ENCODE data around the gene CHST13.

CHST13 gene

DNA sequence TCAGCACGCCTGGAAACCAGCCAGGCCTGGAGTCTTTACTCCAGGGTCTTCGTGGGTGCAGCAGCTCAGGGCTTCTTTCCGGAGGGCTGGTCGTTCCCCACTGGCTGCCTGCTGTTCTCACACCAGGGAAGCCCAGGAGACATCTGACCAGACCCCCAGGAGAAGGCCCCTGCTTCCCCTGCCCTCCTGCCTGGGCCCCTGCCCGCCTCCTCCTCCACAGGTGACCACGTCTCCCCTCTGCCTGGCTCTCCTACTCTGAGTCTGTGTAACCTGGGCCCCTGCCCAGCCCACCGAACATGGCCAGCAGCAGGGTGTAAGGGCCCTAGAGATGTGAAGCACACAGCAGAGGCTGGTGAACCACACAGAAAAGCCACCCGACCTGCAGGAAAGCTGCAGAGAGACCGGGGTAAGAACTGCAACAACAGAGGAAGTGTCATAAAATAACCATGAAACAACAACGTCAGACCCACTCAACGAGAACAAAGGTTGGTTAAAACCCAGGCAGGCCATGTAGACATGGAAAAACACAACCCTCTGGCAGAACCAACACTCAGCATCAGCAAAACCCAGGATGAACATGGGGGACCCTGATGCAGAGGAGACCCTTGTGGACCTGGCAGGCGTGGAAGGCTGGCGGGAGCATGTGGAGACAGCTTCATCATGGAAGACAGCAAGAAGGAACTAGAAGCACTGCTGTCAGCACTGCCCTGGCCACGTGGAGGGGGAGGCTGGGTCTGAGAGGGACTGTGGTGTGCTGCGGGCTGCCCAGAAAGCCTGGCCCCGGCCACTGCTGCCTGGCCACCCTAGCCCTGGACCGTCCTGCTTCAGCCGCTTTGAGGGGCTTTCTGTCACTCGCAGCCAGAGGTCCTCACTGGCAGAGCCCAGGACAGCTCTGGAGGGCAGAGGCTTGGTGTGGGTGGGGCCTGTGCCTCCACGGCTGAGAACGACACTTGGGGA, 26.8 kb upstream of the CHST13 start:
- ChIA-PET CTCF (no interaction called here), POLR2A (interaction anchor here (1.1 kb wide), 1 partner anchor 21 kb away, joined by 3 read pairs; the partner anchor contains the start of gene ZXDC)
- DNase-seq (ENCODE audit: extremely low spot score) = no peak
- TF ChIP-seq LEF1 (IDR thresholded peaks at IDR 0.05; ENCODE audit: borderline replicate concordance) = no peak
- no peak for TF ChIP-seq FOXK2 (IDR thresholded peaks at IDR 0.05)
- TF ChIP-seq BHLHE40 (IDR thresholded peaks at IDR 0.05; ENCODE audit: borderline replicate concordance) = no peak
- no peak for TF ChIP-seq CTBP1 (IDR thresholded peaks at IDR 0.05; ENCODE audit: borderline replicate concordance)
- no peak for TF ChIP-seq TARDBP (IDR thresholded peaks at IDR 0.05)
- no peak for TF ChIP-seq PKNOX1 (IDR thresholded peaks at IDR 0.05)
- TF ChIP-seq SP1 (IDR thresholded peaks at IDR 0.05) = no peak
- no peak for TF ChIP-seq L3MBTL2 (conservative IDR thresholded peaks at IDR 0.05)
- TF ChIP-seq ELF4 (IDR thresholded peaks at IDR 0.05) = no peak

DNA sequence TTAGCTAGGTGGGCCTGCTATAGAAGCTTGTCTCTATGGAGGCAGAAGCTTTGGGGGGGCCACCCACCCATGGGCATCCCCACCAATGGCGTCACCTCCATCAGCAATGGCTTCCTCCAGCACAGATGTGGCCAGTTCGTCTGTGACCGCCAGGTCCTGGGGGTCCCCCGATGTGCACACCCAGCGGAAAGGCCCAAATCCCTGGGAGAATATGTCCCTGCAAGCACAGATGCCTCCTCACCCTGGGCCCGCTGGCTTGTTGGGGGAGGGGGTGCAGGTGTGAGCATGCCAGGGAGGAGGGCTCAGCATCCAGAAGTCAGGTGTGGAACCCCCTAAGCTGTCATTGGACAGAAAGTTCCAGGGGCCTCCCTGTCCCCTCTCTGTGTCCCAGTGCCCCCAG, 26.0 kb upstream of the CHST13 start:
- no peak for TF ChIP-seq TARDBP (IDR thresholded peaks at IDR 0.05)
- TF ChIP-seq FOXK2 (IDR thresholded peaks at IDR 0.05) = no peak
- TF ChIP-seq FOXA1 (IDR thresholded peaks at IDR 0.05) = no peak
- no peak for TF ChIP-seq NFRKB (IDR thresholded peaks at IDR 0.05)
- TF ChIP-seq HDGF (IDR thresholded peaks at IDR 0.05; ENCODE audit: borderline replicate concordance) = no peak
- no peak for TF ChIP-seq PKNOX1 (IDR thresholded peaks at IDR 0.05)
- no peak for TF ChIP-seq ZNF384 (IDR thresholded peaks at IDR 0.05)
- TF ChIP-seq BHLHE40 (IDR thresholded peaks at IDR 0.05; ENCODE audit: borderline replicate concordance) = no peak
- TF ChIP-seq ARNT (IDR thresholded peaks at IDR 0.05) = no peak
- TF ChIP-seq L3MBTL2 (conservative IDR thresholded peaks at IDR 0.05) = no peak
- no peak for TF ChIP-seq SP1 (IDR thresholded peaks at IDR 0.05)
- no peak for TF ChIP-seq CTBP1 (IDR thresholded peaks at IDR 0.05; ENCODE audit: borderline replicate concordance)
- no peak for TF ChIP-seq LEF1 (IDR thresholded peaks at IDR 0.05; ENCODE audit: borderline replicate concordance)
- no peak for TF ChIP-seq ELF4 (IDR thresholded peaks at IDR 0.05)
- no peak for TF ChIP-seq FOXM1 (IDR thresholded peaks at IDR 0.05; ENCODE audit: borderline replicate concordance)
- ChIA-PET CTCF (interaction anchor here (0.6 kb wide), 1 partner anchor 375 kb away, joined by 3 read pairs; no protein-coding TSS in a partner anchor), POLR2A (no interaction called here)
- no peak for DNase-seq (ENCODE audit: extremely low spot score)

DNA sequence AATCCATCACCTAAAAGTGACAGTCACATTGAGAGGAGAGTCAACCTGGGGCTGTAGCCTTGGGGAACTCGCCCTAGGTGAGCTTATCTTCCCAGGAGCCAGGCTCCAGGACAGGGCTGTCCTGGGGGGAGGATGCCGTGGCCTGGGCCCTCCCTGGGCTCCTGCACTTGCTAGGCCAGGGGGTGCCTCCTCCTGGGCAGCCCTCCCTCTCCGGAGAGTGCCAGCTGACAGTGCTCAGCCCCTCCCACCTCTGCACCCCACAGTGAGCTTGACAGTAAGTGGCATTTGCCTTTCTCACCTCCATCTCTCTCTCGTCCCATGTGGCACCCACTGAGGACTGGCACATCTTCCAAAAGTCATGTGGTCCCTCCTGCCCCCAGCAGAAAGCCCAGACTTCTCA, 25.5 kb upstream of the CHST13 start:
- POLR2A ChIA-PET = no interaction called here
- TF ChIP-seq HDGF (IDR thresholded peaks at IDR 0.05; ENCODE audit: borderline replicate concordance) (no peak), ARNT (IDR thresholded peaks at IDR 0.05) (no peak), BHLHE40 (IDR thresholded peaks at IDR 0.05; ENCODE audit: borderline replicate concordance) (no peak), FOXK2 (IDR thresholded peaks at IDR 0.05) (no peak), FOXM1 (IDR thresholded peaks at IDR 0.05; ENCODE audit: borderline replicate concordance) (no peak)
- CTCF ChIA-PET = interaction anchor here (0.6 kb wide), 1 partner anchor 375 kb away, joined by 3 read pairs; no protein-coding TSS in a partner anchor
- DNase-seq (ENCODE audit: extremely low spot score) = no peak

DNA sequence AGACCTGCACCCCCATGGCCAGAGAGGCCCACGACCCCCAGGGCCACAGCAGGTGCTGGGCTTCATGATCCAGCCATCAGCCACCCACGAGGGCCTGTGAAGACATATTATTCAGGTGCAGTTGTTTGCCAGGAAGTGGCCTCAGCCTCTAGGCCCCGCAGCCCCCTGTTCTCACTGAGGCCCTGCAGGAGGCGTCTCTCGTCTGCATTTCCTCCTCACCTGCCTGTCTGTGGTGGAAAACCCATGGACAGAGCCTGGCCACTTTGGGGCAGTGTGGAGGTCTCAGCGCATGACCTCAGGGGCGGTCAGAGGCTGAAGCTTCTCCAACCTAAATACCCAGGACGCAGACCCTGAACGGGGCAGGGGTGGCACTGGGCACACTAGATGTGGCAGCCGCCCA, 25.0 kb upstream of the CHST13 start:
- no peak for DNase-seq (ENCODE audit: extremely low spot score)
- POLR2A ChIA-PET = no interaction called here

DNA sequence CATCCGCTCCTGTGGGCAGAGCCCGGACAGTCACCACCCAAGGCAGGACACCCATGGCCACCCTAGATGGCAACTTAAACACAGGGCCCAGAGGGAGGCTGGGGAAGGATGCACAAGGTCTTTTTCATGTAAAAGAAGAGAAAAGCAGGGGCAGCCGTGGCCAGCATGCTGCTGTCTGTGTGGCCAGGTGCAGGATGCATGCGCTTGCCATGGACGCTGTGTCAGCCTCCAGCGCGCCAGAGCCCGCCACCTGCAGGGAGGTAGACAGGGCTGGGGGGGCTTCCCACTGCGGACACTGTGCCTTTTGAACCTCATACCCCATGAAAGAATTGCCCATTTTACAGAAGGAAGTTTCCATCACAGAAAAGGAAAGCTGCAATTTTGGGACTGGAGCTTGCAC, 24.6 kb upstream of the CHST13 start:
- ChIA-PET CTCF (no interaction called here), POLR2A (no interaction called here)
- DNase-seq (ENCODE audit: extremely low spot score) = no peak
- no peak for TF ChIP-seq BHLHE40 (IDR thresholded peaks at IDR 0.05; ENCODE audit: borderline replicate concordance)
- no peak for TF ChIP-seq PKNOX1 (IDR thresholded peaks at IDR 0.05)
- TF ChIP-seq HDGF (IDR thresholded peaks at IDR 0.05; ENCODE audit: borderline replicate concordance) = no peak
- no peak for TF ChIP-seq SUZ12 (IDR thresholded peaks at IDR 0.05)
- TF ChIP-seq SP1 (IDR thresholded peaks at IDR 0.05) = no peak
- TF ChIP-seq L3MBTL2 (conservative IDR thresholded peaks at IDR 0.05) = no peak
- no peak for TF ChIP-seq FOXA1 (IDR thresholded peaks at IDR 0.05)
- TF ChIP-seq ZNF384 (IDR thresholded peaks at IDR 0.05) = no peak
- no peak for TF ChIP-seq TARDBP (IDR thresholded peaks at IDR 0.05)
- TF ChIP-seq CTBP1 (IDR thresholded peaks at IDR 0.05; ENCODE audit: borderline replicate concordance) = no peak
- TF ChIP-seq ELF4 (IDR thresholded peaks at IDR 0.05) = no peak
- TF ChIP-seq ARNT (IDR thresholded peaks at IDR 0.05) = no peak
- no peak for TF ChIP-seq FOXK2 (IDR thresholded peaks at IDR 0.05)
- TF ChIP-seq LEF1 (IDR thresholded peaks at IDR 0.05; ENCODE audit: borderline replicate concordance) = no peak
- no peak for TF ChIP-seq NFRKB (IDR thresholded peaks at IDR 0.05)
- no peak for TF ChIP-seq FOXM1 (IDR thresholded peaks at IDR 0.05; ENCODE audit: borderline replicate concordance)

More for the DNA sequence above, 25.0 kb upstream of the CHST13 start:
- TF ChIP-seq FOXM1 (IDR thresholded peaks at IDR 0.05; ENCODE audit: borderline replicate concordance) = no peak
- TF ChIP-seq L3MBTL2 (conservative IDR thresholded peaks at IDR 0.05) = no peak
- TF ChIP-seq BHLHE40 (IDR thresholded peaks at IDR 0.05; ENCODE audit: borderline replicate concordance) = no peak
- no peak for TF ChIP-seq PKNOX1 (IDR thresholded peaks at IDR 0.05)
- TF ChIP-seq NFRKB (IDR thresholded peaks at IDR 0.05) = no peak
- no peak for TF ChIP-seq ELF4 (IDR thresholded peaks at IDR 0.05)
- no peak for TF ChIP-seq HDGF (IDR thresholded peaks at IDR 0.05; ENCODE audit: borderline replicate concordance)
- no peak for TF ChIP-seq TARDBP (IDR thresholded peaks at IDR 0.05)
- no peak for TF ChIP-seq CTBP1 (IDR thresholded peaks at IDR 0.05; ENCODE audit: borderline replicate concordance)
- no peak for TF ChIP-seq FOXA1 (IDR thresholded peaks at IDR 0.05)
- TF ChIP-seq FOXK2 (IDR thresholded peaks at IDR 0.05) = no peak
- TF ChIP-seq ARNT (IDR thresholded peaks at IDR 0.05) = no peak
- TF ChIP-seq LEF1 (IDR thresholded peaks at IDR 0.05; ENCODE audit: borderline replicate concordance) = no peak
- no peak for TF ChIP-seq SUZ12 (IDR thresholded peaks at IDR 0.05)
- TF ChIP-seq ZNF384 (IDR thresholded peaks at IDR 0.05) = no peak
- CTCF ChIA-PET = no interaction called here

All from HEK293T (cell line).